Mucosa of stomach (tissue), 1 donor: ENCODE measurements around the gene MCM6.

Experiments
- H3K27me3 ChIP-seq: one replicate; pipeline ENCODE4 v1.7.0; 2013; ENCODE audit warnings: mild to moderate bottlenecking, low read length; ENCODE audit not compliant: control insufficient read depth, insufficient read depth
- H3K36me3 ChIP-seq: one replicate; pipeline ENCODE4 v1.7.0; 2013; ENCODE audit warnings: low read length; ENCODE audit not compliant: control insufficient read depth, insufficient read depth
- H3K4me1 ChIP-seq: one replicate; pipeline ENCODE4 v1.7.0; 2013; ENCODE audit warnings: mild to moderate bottlenecking, low read length; ENCODE audit not compliant: control insufficient read depth, insufficient read depth
- H3K4me3 ChIP-seq: one replicate; pipeline ENCODE4 v1.7.0; 2013; ENCODE audit warnings: low read length
- H3K9ac ChIP-seq: one replicate; pipeline ENCODE4 v1.7.0; 2013; ENCODE audit warnings: mild to moderate bottlenecking, low read length, moderate library complexity
- H3K9me3 ChIP-seq: one replicate; pipeline ENCODE4 v1.7.0; 2013; ENCODE audit warnings: mild to moderate bottlenecking, low read length, moderate library complexity; ENCODE audit not compliant: control insufficient read depth
- donor health status: Pancreatic carcinoma.

MCM6 gene

DNA sequence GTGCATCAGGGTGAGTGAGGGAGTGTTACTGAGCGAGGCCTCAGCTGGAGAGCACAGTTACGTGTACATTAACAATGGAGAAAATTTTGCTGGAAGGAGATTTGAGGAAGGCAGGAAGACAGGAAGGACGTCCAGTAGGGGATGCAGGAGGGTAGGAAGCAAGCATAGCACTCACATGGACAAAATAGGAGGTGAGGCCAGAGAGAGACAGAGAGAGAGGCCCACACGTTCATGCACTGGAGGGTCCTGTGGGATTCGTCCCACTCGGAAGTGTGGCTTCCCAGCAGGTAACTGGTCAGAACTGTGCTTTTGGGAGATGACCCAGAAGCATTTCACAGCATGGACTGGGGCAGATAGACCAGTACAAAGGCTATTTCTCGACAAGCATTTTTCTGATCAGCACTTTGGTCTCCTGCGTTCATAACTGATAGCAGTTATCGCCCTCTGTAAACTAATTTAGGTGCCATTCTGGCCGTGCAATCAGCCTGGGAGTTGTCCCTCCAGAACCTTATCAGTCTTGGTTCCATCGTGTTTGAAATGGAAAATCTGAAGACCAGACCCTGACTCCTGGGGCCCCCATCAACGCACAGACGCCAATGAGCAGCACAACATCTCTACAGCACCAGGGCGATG is 44.9 kb downstream of the MCM6 start:
- no peaks in the 10 kb centered on the region for H3K4me1 ChIP-seq
- H3K36me3 ChIP-seq = no peaks in the 10 kb centered on the region
- H3K9ac ChIP-seq = no peak overlapping the region
- no peaks in the 10 kb centered on the region for H3K9me3 ChIP-seq
- H3K4me3 ChIP-seq = no peak overlapping the region
- no peaks in the 10 kb centered on the region for H3K27me3 ChIP-seq

GRCh38 chr2:135829378-135830135 is 46.7 kb downstream of the MCM6 start:
- Histone ChIP-seq H3K9me3 (no peaks in the 10 kb centered on the region), H3K9ac (no peak overlapping the region), H3K4me1 (no peaks in the 10 kb centered on the region), H3K4me3 (no peak overlapping the region), H3K36me3 (no peaks in the 10 kb centered on the region), H3K27me3 (no peaks in the 10 kb centered on the region)

DNA sequence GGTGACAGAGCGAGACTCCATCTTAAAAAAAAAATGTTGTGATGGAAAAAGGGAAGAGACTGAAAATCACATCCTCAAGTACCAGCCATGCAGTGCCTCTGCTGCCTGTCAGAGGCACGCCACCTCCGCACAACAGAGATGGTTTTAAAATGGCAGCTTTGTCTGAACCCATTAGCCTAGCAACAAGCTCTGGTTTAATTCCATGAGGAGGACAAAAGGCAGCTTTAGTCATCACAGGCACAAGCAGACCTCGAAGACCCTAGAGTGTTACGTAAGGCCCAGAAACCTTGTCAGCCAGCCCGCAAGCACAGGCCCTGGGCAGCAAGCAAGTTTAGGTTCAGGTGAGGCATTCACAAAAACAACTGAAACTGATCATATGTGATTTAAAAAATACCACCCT is 49.7 kb downstream of the MCM6 start:
- H3K4me3 ChIP-seq = no peak overlapping the region
- no peak overlapping the region for H3K9ac ChIP-seq
- H3K9me3 ChIP-seq = no peaks in the 10 kb centered on the region
- H3K4me1 ChIP-seq = no peaks in the 10 kb centered on the region
- H3K27me3 ChIP-seq = no peaks in the 10 kb centered on the region
- H3K36me3 ChIP-seq = no peaks in the 10 kb centered on the region

- Histone ChIP-seq H3K27me3 (no peaks in the 10 kb centered on the region), H3K36me3 (no peaks in the 10 kb centered on the region), H3K9ac (no peak overlapping the region), H3K4me1 (no peaks in the 10 kb centered on the region), H3K9me3 (no peaks in the 10 kb centered on the region), H3K4me3 (no peak overlapping the region)
Measured at GRCh38 chr2:135825550-135826176, 50.6 kb downstream of the MCM6 start.

GRCh38 chr2:135825131-135825530 is 51.1 kb downstream of the MCM6 start:
- H3K9me3 ChIP-seq = no peaks in the 10 kb centered on the region
- no peak overlapping the region for H3K9ac ChIP-seq
- no peaks in the 10 kb centered on the region for H3K27me3 ChIP-seq
- no peaks in the 10 kb centered on the region for H3K4me1 ChIP-seq
- H3K36me3 ChIP-seq = no peaks in the 10 kb centered on the region
- H3K4me3 ChIP-seq = no peak overlapping the region

DNA sequence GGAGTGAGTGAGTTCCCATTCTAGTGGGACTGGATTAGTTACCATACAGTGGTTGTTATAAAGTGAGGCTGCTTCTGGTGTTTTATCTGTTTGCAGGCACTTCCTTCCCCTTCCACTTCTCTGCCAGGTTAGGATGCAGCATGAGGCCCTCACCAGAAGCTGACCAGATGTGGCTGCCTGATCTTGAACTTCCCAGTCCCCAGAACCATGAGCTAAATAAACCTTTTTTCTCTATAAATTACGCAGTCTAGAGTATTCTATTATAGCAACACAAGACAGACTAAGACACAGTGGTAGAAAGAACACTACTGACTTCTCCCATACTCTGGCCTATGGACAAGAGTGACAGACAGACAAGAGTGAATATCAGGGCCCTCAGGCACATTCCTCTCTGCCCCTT is 53.4 kb downstream of the MCM6 start:
- Histone ChIP-seq H3K4me1 (no peaks in the 10 kb centered on the region), H3K9ac (no peak overlapping the region), H3K4me3 (no peak overlapping the region), H3K27me3 (peaks cover 1% of the 10 kb centered on the region), H3K9me3 (no peaks in the 10 kb centered on the region), H3K36me3 (no peaks in the 10 kb centered on the region)

DNA sequence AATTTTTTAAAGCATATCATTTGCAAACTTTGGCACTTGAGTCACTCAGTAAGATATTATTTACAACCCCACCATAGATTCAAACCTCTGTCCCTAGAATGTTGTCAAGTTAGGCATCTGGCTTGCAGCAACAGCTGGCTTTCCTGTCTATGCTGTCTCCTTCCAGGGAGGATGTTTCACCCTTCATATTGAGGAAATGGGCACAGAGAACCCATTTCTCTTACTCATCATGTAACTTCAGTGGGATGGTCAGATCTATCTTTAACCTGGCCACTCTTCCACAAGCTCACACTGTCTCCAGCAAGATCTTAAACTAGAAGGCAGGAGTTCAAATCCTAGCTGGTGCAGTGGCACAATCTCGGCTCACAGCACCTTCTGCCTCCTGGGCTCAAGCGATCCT is 55.1 kb downstream of the MCM6 start:
- no peaks in the 10 kb centered on the region for H3K9me3 ChIP-seq
- H3K36me3 ChIP-seq = no peaks in the 10 kb centered on the region
- no peaks in the 10 kb centered on the region for H3K4me1 ChIP-seq
- H3K27me3 ChIP-seq = peaks cover 2% of the 10 kb centered on the region
- H3K4me3 ChIP-seq = no peak overlapping the region
- H3K9ac ChIP-seq = no peak overlapping the region

DNA sequence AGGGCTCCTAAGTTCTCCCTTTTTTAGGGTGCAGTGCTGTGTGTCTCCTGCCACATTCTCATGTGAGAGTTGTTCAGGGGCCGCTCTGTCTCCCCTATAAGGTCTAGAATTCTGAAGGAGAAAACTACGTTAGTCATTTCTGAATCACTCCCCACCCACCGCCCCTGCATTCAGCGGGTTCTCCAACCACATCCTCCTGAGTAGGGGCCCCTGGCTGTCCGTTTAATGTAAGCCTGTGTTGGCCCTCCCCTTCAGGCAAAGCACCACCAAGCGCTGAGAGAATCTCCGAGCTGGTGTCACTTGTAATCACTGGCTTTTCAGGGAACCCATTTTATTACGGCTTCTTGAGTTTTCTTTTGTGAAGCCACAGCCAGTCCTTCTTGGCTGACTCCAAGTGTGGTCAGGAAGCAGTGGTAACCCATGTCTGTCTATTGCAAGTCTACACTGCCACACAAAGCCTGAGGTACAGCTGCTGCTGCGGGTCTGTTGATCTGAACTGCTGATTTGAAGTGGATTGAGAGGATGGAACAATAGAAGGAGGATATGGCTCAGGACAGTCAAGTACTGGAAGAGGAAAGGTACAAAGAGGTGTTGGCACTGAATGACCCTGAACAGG is 56.1 kb downstream of the MCM6 start:
- no peaks in the 10 kb centered on the region for H3K4me1 ChIP-seq
- H3K9ac ChIP-seq = no peak overlapping the region
- H3K27me3 ChIP-seq = peaks cover 2% of the 10 kb centered on the region
- no peaks in the 10 kb centered on the region for H3K9me3 ChIP-seq
- H3K4me3 ChIP-seq = no peak overlapping the region
- no peaks in the 10 kb centered on the region for H3K36me3 ChIP-seq

DNA sequence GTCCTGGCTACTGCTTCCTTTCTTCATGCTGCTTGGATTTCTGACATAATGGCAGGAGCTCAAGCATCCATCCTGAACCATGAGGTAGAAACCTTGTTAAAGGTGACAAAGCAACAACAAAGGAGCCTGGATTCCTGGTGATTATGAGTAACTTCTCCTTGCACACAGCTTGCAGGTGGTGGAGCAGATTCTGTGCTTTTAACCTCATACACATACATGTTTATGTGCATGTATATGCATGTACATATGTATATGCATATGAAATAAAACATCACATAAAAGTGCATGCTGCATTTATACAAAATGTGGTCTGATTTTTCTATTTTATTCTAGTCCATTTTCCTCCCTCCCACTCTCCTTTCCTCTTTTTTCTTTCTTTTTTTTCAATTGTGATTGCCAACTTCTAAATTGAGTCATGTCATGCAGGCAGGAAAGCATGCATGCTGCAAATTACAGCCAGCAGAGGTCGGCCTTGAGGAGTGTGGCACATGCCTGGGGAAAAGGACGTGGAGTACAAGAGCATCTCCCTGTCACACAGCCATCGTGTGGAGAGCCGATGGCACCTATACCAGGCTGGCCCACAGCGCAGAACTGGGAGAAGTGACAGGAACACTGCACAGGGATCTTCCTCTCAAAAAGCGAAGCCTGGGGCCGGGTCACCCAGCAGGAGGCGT is 57.2 kb downstream of the MCM6 start:
- no peaks in the 10 kb centered on the region for H3K9me3 ChIP-seq
- H3K4me1 ChIP-seq = no peaks in the 10 kb centered on the region
- no peaks in the 10 kb centered on the region for H3K36me3 ChIP-seq
- peaks cover 2% of the 10 kb centered on the region for H3K27me3 ChIP-seq
- no peak overlapping the region for H3K9ac ChIP-seq
- no peak overlapping the region for H3K4me3 ChIP-seq

GRCh38 chr2:135817951-135818350 is 58.3 kb downstream of the MCM6 start:
- no peaks in the 10 kb centered on the region for H3K4me1 ChIP-seq
- H3K9me3 ChIP-seq = no peaks in the 10 kb centered on the region
- no peak overlapping the region for H3K4me3 ChIP-seq
- no peak overlapping the region for H3K9ac ChIP-seq
- peaks cover 2% of the 10 kb centered on the region for H3K27me3 ChIP-seq
- no peaks in the 10 kb centered on the region for H3K36me3 ChIP-seq

DNA sequence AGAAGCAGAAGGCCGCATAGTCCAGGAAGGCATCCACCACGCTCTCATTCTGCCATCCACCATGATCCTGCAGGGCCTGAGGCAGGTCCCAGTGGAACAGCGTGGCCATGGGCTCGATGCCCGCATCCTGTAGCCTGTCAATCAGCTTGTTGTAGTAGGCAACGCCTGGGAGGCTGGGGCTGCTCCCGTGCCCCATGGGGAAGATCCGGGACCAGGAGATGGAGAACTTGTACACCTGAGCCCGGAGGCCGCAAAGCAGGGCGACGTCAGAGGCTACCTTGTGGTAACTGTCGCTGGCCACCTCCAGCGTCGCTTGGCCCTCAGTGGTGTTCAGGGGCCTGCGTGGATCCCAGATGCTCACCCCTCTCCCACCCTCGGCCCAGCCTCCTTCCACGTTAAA is 58.8 kb downstream of the MCM6 start:
- Histone ChIP-seq H3K4me3 (no peak overlapping the region), H3K9me3 (no peaks in the 10 kb centered on the region), H3K27me3 (peaks cover 2% of the 10 kb centered on the region), H3K9ac (no peak overlapping the region), H3K36me3 (no peaks in the 10 kb centered on the region), H3K4me1 (no peaks in the 10 kb centered on the region)

GRCh38 chr2:135815269-135815668 is 61.0 kb downstream of the MCM6 start:
- Histone ChIP-seq H3K9ac (no peak overlapping the region), H3K27me3 (peaks cover 2% of the 10 kb centered on the region), H3K36me3 (no peaks in the 10 kb centered on the region), H3K4me1 (no peaks in the 10 kb centered on the region), H3K9me3 (no peaks in the 10 kb centered on the region), H3K4me3 (no peak overlapping the region)
